ENCODE data around the gene MMP12. TPM values are rescaled to one million over a fixed set of nuclear protein-coding genes. Genes with fewer than 3 reads are reported as not detected.

Gene MMP12
- total RNA-seq, 1 donor from 2014 or later, result not detected

DNA sequence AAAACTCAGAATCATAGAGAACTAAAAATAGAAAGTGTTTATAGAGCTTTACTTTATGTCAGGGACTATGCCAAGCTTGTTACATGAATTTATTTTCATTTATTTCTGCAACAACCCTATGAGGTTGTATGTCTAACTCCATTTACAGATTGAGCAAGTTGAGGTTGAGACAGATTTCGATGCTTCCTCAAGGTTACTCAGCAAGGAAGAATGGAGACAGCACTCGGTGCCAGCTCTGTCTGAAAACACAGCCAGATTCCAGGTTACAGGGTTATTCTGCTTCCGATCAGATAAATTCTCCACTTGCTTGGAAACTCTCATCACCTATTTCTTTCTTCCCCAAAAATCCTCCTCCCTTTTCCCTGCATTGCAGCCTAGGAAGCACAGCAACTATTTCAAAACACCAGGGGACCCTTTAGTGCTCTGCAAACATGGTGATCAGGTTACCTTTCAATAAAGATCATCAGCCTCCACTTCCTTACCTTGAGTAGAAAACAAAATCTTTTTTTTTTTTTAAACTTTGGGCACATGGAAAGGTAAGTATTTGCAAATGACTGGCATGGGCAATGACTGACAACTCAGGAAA, 38.4 kb downstream of the MMP12 start:
- Mint-ChIP-seq H3K27ac (no peak overlapping the region), H3K9me3 (no peaks in the 10 kb centered on the region), H3K4me1 (peaks cover 10% of the 10 kb centered on the region), H3K36me3 (no peaks in the 10 kb centered on the region), H3K4me3 (no peak overlapping the region), H3K27me3 (ENCODE audit: low read depth) (no peaks in the 10 kb centered on the region)
- no peak for DNase-seq (ENCODE audit: low spot score in 2 of 2, unreplicated experiment in 2 of 2)
- TF ChIP-seq CTCF (IDR thresholded peaks at IDR 0.05; ENCODE audit: unreplicated experiment), result no peak

DNA sequence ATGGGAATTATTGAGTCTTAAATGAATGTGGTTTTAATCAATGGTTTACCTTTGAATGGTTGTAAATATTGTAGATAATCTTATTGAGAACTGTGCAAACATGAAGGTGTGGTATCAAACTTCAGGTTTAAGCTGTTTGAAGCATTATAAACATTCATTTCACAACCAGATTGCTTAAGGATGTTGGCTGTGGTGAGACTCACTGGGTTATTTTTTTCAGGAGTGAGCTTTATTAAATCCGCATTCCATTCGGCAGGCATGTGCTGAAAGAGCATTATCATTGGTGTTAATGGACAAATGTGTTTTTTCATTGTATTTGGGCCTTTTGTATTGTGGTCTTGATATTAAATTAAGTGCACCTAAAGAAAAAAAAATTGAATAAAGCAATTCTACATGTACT, 41.1 kb downstream of the MMP12 start:
- Mint-ChIP-seq H3K4me1 (peaks cover 6% of the 10 kb centered on the region), H3K9me3 (no peaks in the 10 kb centered on the region), H3K36me3 (no peaks in the 10 kb centered on the region), H3K4me3 (no peak overlapping the region), H3K27ac (no peak overlapping the region), H3K27me3 (ENCODE audit: low read depth) (no peaks in the 10 kb centered on the region)
- no peak for DNase-seq (ENCODE audit: low spot score in 2 of 2, unreplicated experiment in 2 of 2)
- no peak for TF ChIP-seq CTCF (IDR thresholded peaks at IDR 0.05; ENCODE audit: unreplicated experiment)

DNA sequence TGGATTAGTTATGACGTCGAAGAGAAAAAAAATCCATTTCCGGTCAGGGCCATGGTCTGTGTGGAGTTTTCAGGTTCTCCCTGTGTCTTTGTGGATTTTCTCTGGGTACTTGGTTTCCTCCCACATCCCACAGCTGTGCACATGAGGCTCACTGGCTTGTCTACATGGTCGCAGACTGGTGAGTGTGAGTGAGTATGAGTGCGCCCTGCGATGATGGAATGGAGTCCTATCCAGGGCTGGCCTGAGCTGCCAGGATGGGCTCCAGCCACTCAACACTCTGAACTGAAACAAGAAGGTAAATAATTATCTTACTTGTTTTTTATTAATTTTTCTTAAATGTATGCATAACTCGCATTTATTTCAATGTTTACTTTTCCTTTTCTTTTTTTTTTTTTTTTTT, 42.2 kb downstream of the MMP12 start:
- H3K36me3 Mint-ChIP-seq, result no peaks in the 10 kb centered on the region
- no peak overlapping the region for H3K4me3 Mint-ChIP-seq

GRCh38 chr11:102831489-102832440, 43.0 kb downstream of the MMP12 start:
- Mint-ChIP-seq H3K27ac (no peak overlapping the region), H3K9me3 (peaks cover 5% of the 10 kb centered on the region), H3K4me1 (peaks cover 6% of the 10 kb centered on the region), H3K27me3 (ENCODE audit: low read depth) (no peaks in the 10 kb centered on the region), H3K4me3 (no peak overlapping the region), H3K36me3 (no peaks in the 10 kb centered on the region)
- no peak for DNase-seq (ENCODE audit: low spot score in 2 of 2, unreplicated experiment in 2 of 2)
- no peak for TF ChIP-seq CTCF (IDR thresholded peaks at IDR 0.05; ENCODE audit: unreplicated experiment)

More for the DNA sequence above, 42.2 kb downstream of the MMP12 start:
- H3K27ac Mint-ChIP-seq, result no peak overlapping the region
- H3K27me3 Mint-ChIP-seq (ENCODE audit: low read depth), result no peaks in the 10 kb centered on the region
- TF ChIP-seq CTCF (IDR thresholded peaks at IDR 0.05; ENCODE audit: unreplicated experiment), result no peak
- no peak for DNase-seq (ENCODE audit: low spot score in 2 of 2, unreplicated experiment in 2 of 2)
- no peaks in the 10 kb centered on the region for H3K9me3 Mint-ChIP-seq
- peaks cover 6% of the 10 kb centered on the region for H3K4me1 Mint-ChIP-seq

DNA sequence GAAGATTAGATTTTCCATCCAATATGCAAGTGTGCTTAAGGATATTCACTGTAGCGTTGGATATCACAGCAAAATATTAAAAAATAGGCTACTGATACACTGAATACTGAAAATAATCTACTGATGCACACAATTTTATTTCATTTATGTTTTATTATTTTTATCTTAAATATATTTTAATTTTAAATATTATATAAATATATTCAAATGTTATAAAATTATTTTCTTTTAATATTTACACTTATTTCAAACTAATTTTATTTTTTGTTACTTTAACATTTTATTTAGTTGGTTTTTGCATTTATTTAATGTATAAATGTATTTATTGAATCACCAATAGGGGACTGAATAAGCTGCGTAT, 43.7 kb downstream of the MMP12 start:
- Mint-ChIP-seq H3K36me3 (peaks cover 2% of the 10 kb centered on the region), H3K9me3 (peaks cover 8% of the 10 kb centered on the region), H3K4me1 (peaks cover 6% of the 10 kb centered on the region), H3K4me3 (no peak overlapping the region), H3K27me3 (ENCODE audit: low read depth) (no peaks in the 10 kb centered on the region), H3K27ac (no peak overlapping the region)
- no peak for DNase-seq (ENCODE audit: low spot score in 2 of 2, unreplicated experiment in 2 of 2)
- no peak for TF ChIP-seq CTCF (IDR thresholded peaks at IDR 0.05; ENCODE audit: unreplicated experiment)

All from mesothelial cell of epicardium (in vitro differentiated cells).